ENCODE measurements around the gene HGD. TPM values are rescaled to one million over a fixed set of nuclear protein-coding genes. Genes with fewer than 3 reads are reported as not detected.

The HGD gene
- total RNA-seq, 2 donors from 2014 or later: 14.2 to 14.3 TPM

- Histone ChIP-seq H3K36me3 (replicated peaks in 1 of 2; ENCODE audit: insufficient read depth in 1 of 2, low read depth in 2 of 2) (no peaks in the 10 kb centered on the region), H3K27ac (peak within 1 kb of the TSS; percentile 80 to 95 (median 92)), H3K4me1 (peaks cover 37% of the 10 kb centered on the region), H3K4me3 (peak within 1 kb of the TSS; percentile 61 to 82), H3K9me3 (no peaks in the 10 kb centered on the region), H3K27me3 (no peaks in the 10 kb centered on the region)
- peak; percentile 100 for ATAC-seq
- TF ChIP-seq CTCF (IDR thresholded peaks at IDR 0.05) (no peak), POLR2A (IDR thresholded peaks at IDR 0.05) (peak; percentile 71 to 91 (median 91))
- WGBS, 2 donors: 0 to 1% methylated on average over 35 to 53 of the region's 53 CpGs
- DNase-seq: peak; percentile 96 to 99 (median 98)
- intact Hi-C loops (cut with DNase I): no loop called here
Observed at GRCh38 chr3:120596116-120596852, 85.8 kb downstream of the HGD start, which contains the start of gene NDUFB4. TSS of gene NDUFB4 (plus strand) at chr3:120596336. CDS start at chr3:120596360, 24 bp downstream.

GRCh38 chr3:120595788-120596115 lies 86.3 kb downstream of the HGD start:
- H3K4me3 ChIP-seq: peak overlapping the region; percentile 61 to 82
- ATAC-seq: no peak
- peaks cover 37% of the 10 kb centered on the region for H3K4me1 ChIP-seq
- no peaks in the 10 kb centered on the region for H3K36me3 ChIP-seq (replicated peaks in 1 of 2; ENCODE audit: insufficient read depth in 1 of 2, low read depth in 2 of 2)
- no peaks in the 10 kb centered on the region for H3K9me3 ChIP-seq
- no peak for DNase-seq
- no peaks in the 10 kb centered on the region for H3K27me3 ChIP-seq
- 0 to 3% methylated on average over 4 of the region's 4 CpGs for WGBS, 2 donors
- H3K27ac ChIP-seq: peak overlapping the region; percentile 80 to 95 (median 92)
- TF ChIP-seq POLR2A (IDR thresholded peaks at IDR 0.05): no peak
- TF ChIP-seq CTCF (IDR thresholded peaks at IDR 0.05): no peak
- intact Hi-C loops (cut with DNase I): no loop called here

GRCh38 chr3:120587332-120587975 lies 94.6 kb downstream of the HGD start:
- TF ChIP-seq POLR2A (IDR thresholded peaks at IDR 0.05): no peak
- no peak for TF ChIP-seq CTCF (IDR thresholded peaks at IDR 0.05)
- no peaks in the 10 kb centered on the region for H3K36me3 ChIP-seq (replicated peaks in 1 of 2; ENCODE audit: insufficient read depth in 1 of 2, low read depth in 2 of 2)
- DNase-seq: no peak
- 74 to 79% methylated on average over 3 of the region's 3 CpGs for WGBS, 2 donors
- H3K9me3 ChIP-seq: no peaks in the 10 kb centered on the region
- H3K4me3 ChIP-seq: no peak overlapping the region
- no peak for ATAC-seq
- H3K4me1 ChIP-seq: no peaks in the 10 kb centered on the region
- intact Hi-C loops (cut with DNase I): no loop called here
- H3K27me3 ChIP-seq: no peaks in the 10 kb centered on the region
- no peak overlapping the region for H3K27ac ChIP-seq

Small RNA genes within 50 kb of the gene (small RNA-seq; reads per million reads assigned to genes)
- gene MTCO1P29 (not detected), gene MTCO2P29 (not detected)

Other genes starting within 250 kb of the HGD start
- gene FSTL1, start 231.2 kb downstream of the HGD start, total RNA-seq: 10 to 100 TPM; 55.0 to 82.2 TPM
- 10 to 100 TPM; 15.8 to 60.7 TPM for gene NDUFB4, start 85.9 kb downstream of the HGD start, total RNA-seq
- gene RABL3, start 60.3 kb upstream of the HGD start, total RNA-seq: 1 to 10 TPM; 7.3 to 9.9 TPM
- gene GTF2E1, start 60.5 kb upstream of the HGD start, total RNA-seq: 1 to 10 TPM; 3.6 to 5.9 TPM
- gene STXBP5L, start 226.0 kb upstream of the HGD start, total RNA-seq: under 1 TPM; under 0.01 to 0.78 TPM